Transverse colon (tissue), 3 donors: ENCODE measurements around the gene OTUD7B.

Experiments
- POLR2A ChIP-seq: fragments of 450-650 bp; IDR thresholded peaks from one replicate; pipeline ENCODE4 v1.6.1; 2016; ENCODE audit warnings: antibody characterized with exemption, mild to moderate bottlenecking, moderate library complexity
- TF ChIP-seq, protein P1 (sequence below), 5 experiments: fragments of 200-600 bp in 3 of 5; fragments of 450-650 bp in 2 of 5; sonication (generic) in 3 of 5; IDR thresholded peaks; 1 replicate in 2 of 5; 2 replicates in 3 of 5; pipeline ENCODE4 v1.5.1; 2016 to 2017; ENCODE audit warnings: antibody characterized with exemption in 5 of 5, inconsistent platforms in 3 of 5, mild to moderate bottlenecking in 2 of 5, moderate library complexity in 1 of 5

DNA sequence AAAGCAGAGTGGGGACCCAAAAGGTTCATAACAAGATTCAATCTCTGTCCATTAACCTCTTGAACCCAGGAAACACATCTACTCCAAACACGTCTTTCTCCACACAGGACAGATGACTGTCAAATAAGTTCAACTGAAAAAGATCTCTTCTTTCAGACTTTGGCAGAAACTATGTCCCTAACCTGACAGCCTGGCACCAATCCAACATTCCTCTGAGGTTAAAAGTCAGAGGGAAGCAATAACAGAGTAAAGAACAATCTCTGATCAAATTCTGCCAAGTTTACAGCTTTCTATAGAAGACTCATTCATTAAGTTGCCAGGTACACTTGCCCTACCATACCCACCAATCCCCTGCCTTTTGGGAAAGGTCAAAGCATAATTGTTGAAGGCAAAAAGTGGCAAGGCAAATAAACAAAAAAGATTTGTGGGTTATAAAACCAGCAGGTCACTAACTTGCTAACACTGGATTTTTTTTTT is 31.9 kb downstream of the OTUD7B start:
- TF ChIP-seq, protein P1, sequence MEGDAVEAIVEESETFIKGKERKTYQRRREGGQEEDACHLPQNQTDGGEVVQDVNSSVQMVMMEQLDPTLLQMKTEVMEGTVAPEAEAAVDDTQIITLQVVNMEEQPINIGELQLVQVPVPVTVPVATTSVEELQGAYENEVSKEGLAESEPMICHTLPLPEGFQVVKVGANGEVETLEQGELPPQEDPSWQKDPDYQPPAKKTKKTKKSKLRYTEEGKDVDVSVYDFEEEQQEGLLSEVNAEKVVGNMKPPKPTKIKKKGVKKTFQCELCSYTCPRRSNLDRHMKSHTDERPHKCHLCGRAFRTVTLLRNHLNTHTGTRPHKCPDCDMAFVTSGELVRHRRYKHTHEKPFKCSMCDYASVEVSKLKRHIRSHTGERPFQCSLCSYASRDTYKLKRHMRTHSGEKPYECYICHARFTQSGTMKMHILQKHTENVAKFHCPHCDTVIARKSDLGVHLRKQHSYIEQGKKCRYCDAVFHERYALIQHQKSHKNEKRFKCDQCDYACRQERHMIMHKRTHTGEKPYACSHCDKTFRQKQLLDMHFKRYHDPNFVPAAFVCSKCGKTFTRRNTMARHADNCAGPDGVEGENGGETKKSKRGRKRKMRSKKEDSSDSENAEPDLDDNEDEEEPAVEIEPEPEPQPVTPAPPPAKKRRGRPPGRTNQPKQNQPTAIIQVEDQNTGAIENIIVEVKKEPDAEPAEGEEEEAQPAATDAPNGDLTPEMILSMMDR (IDR thresholded peaks at IDR 0.05), result no peak
- no peak for TF ChIP-seq POLR2A
